Activated CD4-positive, alpha-beta T cell treated with anti-CD3 and anti-CD28 coated beads, Interleukin-2, amount 10 ng/mL, durations not matched to agents 7 days and 5 days (primary cell): ENCODE measurements around the gene KIAA2012. TPM values are rescaled to one million over a fixed set of nuclear protein-coding genes. Genes with fewer than 3 reads are reported as not detected.

Experiments used
- CTCF ChIA-PET: fragments of 350-600 bp; sonication (Branson Sonifier 250); formaldehyde crosslinking; loops from one replicate; lab custom pipeline; 2021; ENCODE audit warnings: antibody characterized with exemption; lab: Charles Lee
- POLR2A ChIA-PET: fragments of 350-600 bp; sonication (Branson Sonifier 250); formaldehyde crosslinking; loops from one replicate; lab custom pipeline; 2021; ENCODE audit warnings: antibody characterized with exemption; lab: Charles Lee
- DNase-seq: peaks from one replicate; pipeline ENCODE4 v3.0.0-alpha.2; 2020
- H3K27ac Mint-ChIP-seq: one replicate; pipeline ENCODE4 v1.8.0; 2021; ENCODE audit warnings: mild to moderate bottlenecking, moderate library complexity, mixed read lengths
- H3K27me3 Mint-ChIP-seq: one replicate; pipeline ENCODE4 v1.8.0; 2021; ENCODE audit warnings: mixed read lengths
- H3K36me3 Mint-ChIP-seq: one replicate; pipeline ENCODE4 v1.8.0; 2021; ENCODE audit warnings: low read depth, mixed read lengths
- H3K4me1 Mint-ChIP-seq: one replicate; pipeline ENCODE4 v1.8.0; 2021; ENCODE audit warnings: mixed read lengths
- H3K4me3 Mint-ChIP-seq: one replicate; pipeline ENCODE4 v1.8.0; 2021; ENCODE audit warnings: mild to moderate bottlenecking, moderate library complexity, mixed read lengths
- H3K9me3 Mint-ChIP-seq: one replicate; pipeline ENCODE4 v1.8.0; 2021; ENCODE audit warnings: mixed read lengths
- total RNA-seq, 2 experiments: library from RNA; stranded (reverse); gene quantifications; one replicate each; pipeline ENCODE4 v1.2.3, GENCODE V29; 2021

The KIAA2012 gene
- total RNA-seq, 2 experiments from 2014 or later: not detected

DNA sequence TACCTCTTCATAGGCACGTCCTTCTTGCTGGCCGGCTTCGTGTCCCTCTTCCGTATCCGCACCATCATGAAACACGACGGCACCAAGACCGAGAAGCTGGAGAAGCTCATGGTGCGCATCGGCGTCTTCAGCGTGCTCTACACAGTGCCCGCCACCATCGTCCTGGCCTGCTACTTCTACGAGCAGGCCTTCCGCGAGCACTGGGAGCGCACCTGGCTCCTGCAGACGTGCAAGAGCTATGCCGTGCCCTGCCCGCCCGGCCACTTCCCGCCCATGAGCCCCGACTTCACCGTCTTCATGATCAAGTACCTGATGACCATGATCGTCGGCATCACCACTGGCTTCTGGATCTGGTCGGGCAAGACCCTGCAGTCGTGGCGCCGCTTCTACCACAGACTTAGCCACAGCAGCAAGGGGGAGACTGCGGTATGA is 37.1 kb upstream of the KIAA2012 start:
- H3K9me3 Mint-ChIP-seq: no peaks in the 10 kb centered on the region
- ChIA-PET CTCF (no interaction called here), POLR2A (no interaction called here)
- H3K4me3 Mint-ChIP-seq: no peak overlapping the region
- H3K4me1 Mint-ChIP-seq: peaks cover 19% of the 10 kb centered on the region
- no peak overlapping the region for H3K27ac Mint-ChIP-seq
- peaks cover 51% of the 10 kb centered on the region for H3K27me3 Mint-ChIP-seq
- DNase-seq: no peak
- H3K36me3 Mint-ChIP-seq: no peaks in the 10 kb centered on the region

DNA sequence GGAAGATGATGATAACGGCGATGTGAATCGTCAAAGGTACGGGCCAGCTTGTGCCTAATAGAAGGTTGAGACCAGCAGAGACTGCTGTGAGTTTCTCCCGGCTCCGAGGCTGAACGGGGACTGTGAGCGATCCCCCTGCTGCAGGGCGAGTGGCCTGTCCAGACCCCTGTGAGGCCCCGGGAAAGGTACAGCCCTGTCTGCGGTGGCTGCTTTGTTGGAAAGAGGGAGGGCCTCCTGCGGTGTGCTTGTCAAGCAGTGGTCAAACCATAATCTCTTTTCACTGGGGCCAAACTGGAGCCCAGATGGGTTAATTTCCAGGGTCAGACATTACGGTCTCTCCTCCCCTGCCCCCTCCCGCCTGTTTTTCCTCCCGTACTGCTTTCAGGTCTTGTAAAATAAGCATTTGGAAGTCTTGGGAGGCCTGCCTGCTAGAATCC is 36.4 kb upstream of the KIAA2012 start:
- Mint-ChIP-seq H3K9me3 (no peaks in the 10 kb centered on the region), H3K4me1 (peaks cover 19% of the 10 kb centered on the region), H3K27me3 (peaks cover 47% of the 10 kb centered on the region), H3K27ac (no peak overlapping the region), H3K4me3 (no peak overlapping the region), H3K36me3 (no peaks in the 10 kb centered on the region)
- ChIA-PET CTCF (no interaction called here), POLR2A (no interaction called here)
- no peak for DNase-seq

DNA sequence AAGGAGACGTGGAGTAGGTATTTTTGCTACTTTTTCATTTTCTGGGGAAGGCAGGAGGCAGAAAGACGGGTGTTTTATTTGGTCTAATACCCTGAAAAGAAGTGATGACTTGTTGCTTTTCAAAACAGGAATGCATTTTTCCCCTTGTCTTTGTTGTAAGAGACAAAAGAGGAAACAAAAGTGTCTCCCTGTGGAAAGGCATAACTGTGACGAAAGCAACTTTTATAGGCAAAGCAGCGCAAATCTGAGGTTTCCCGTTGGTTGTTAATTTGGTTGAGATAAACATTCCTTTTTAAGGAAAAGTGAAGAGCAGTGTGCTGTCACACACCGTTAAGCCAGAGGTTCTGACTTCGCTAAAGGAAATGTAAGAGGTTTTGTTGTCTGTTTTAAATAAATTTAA is 36.0 kb upstream of the KIAA2012 start:
- no peak overlapping the region for H3K27ac Mint-ChIP-seq
- POLR2A ChIA-PET: no interaction called here
- no peaks in the 10 kb centered on the region for H3K36me3 Mint-ChIP-seq
- no peak for DNase-seq
- no peaks in the 10 kb centered on the region for H3K9me3 Mint-ChIP-seq
- CTCF ChIA-PET: no interaction called here
- peaks cover 43% of the 10 kb centered on the region for H3K27me3 Mint-ChIP-seq
- H3K4me1 Mint-ChIP-seq: peaks cover 17% of the 10 kb centered on the region
- no peak overlapping the region for H3K4me3 Mint-ChIP-seq

DNA sequence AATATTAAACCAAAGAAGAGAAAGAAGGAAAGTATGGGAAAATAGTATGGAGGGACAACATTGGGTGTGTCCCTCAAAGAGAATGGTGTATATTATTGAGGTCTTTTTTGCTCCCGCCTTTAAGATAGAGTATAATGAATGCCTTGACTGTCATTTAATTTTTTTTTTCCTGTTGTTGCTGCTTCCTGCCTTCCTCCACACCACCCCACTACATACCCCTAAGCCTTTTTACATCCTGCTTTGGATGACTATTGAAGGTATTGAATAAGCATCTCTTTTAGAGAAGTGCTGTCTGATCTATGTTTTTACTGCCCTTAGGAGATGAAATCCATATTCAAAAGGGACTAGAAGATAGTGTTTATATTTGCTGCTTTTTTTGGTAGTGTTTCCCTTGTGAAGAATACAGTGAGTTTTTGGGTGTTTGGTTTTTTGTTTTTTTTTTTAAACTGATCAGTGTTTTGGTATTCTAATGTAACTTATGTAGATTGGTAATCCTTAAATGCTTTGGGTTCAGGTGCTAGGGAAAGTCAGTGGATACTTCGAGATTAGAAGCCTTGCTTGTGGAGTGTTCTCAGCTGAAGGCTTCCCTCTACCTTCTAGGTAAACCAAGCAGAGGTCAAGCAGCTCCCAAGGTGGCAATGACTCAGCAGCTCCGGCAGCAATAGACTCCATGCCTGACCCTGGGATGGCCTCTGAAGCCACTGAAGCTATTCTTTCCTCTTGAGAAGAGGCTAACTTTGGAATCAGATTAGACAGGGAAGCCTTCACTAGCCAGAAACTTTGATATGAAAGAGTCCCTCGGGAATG is 34.4 kb upstream of the KIAA2012 start:
- peaks cover 36% of the 10 kb centered on the region for H3K27me3 Mint-ChIP-seq
- no peaks in the 10 kb centered on the region for H3K9me3 Mint-ChIP-seq
- DNase-seq: no peak
- H3K27ac Mint-ChIP-seq: no peak overlapping the region
- no peaks in the 10 kb centered on the region for H3K36me3 Mint-ChIP-seq
- no peak overlapping the region for H3K4me3 Mint-ChIP-seq
- peaks cover 10% of the 10 kb centered on the region for H3K4me1 Mint-ChIP-seq
- POLR2A ChIA-PET: no interaction called here
- CTCF ChIA-PET: no interaction called here

GRCh38 chr2:202039278-202040078 is 33.6 kb upstream of the KIAA2012 start:
- peaks cover 39% of the 10 kb centered on the region for H3K27me3 Mint-ChIP-seq
- ChIA-PET POLR2A (no interaction called here), CTCF (no interaction called here)
- peak overlapping the region; percentile 14 for H3K4me3 Mint-ChIP-seq
- no peaks in the 10 kb centered on the region for H3K9me3 Mint-ChIP-seq
- no peak overlapping the region for H3K27ac Mint-ChIP-seq
- no peaks in the 10 kb centered on the region for H3K36me3 Mint-ChIP-seq
- DNase-seq: peak; percentile 9
- H3K4me1 Mint-ChIP-seq: peaks cover 10% of the 10 kb centered on the region

DNA sequence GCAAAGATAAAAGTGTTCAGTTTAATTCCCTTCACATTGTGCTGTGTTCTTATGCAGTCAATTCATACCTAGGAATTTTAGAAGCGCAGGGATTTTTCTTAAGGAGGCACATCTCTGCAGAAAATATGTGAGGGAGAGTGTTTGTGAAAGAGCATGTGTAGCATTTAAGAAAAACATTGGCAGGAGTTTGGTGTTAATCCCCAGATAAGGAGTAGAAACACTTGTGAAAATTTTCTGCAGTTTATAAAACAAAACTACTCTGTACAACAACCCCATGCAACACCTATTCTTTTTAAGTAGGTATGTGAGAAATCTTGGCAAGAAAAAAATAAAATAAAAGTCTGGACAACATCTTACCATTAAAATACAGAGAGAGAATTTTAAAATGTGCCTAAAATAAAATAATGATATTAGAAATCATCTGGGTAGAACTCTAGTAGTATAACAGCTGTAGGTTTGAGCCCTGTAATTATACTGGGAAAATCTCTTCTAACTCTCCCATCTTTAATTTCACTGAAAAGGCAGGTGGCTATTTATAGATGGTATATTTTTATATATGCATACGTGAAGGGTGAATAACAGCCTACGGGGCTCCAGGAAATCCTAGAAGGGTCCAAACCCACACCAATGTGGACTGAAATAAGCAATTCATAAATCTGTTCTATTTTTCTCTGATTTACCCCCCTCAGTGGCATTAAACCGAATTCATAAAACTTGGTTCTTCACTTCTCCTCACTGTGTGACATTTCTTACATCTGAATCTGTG is 32.8 kb upstream of the KIAA2012 start:
- DNase-seq: no peak
- ChIA-PET CTCF (no interaction called here), POLR2A (no interaction called here)
- H3K27ac Mint-ChIP-seq: no peak overlapping the region
- H3K9me3 Mint-ChIP-seq: no peaks in the 10 kb centered on the region
- peaks cover 6% of the 10 kb centered on the region for H3K4me1 Mint-ChIP-seq
- peaks cover 42% of the 10 kb centered on the region for H3K27me3 Mint-ChIP-seq
- H3K36me3 Mint-ChIP-seq: no peaks in the 10 kb centered on the region
- H3K4me3 Mint-ChIP-seq: no peak overlapping the region

- POLR2A ChIA-PET: no interaction called here
- Mint-ChIP-seq H3K27me3 (peaks cover 45% of the 10 kb centered on the region), H3K4me3 (no peak overlapping the region), H3K4me1 (peaks cover 6% of the 10 kb centered on the region), H3K9me3 (no peaks in the 10 kb centered on the region), H3K36me3 (no peaks in the 10 kb centered on the region), H3K27ac (no peak overlapping the region)
- CTCF ChIA-PET: interaction anchor here (1.2 kb wide), 1 partner anchor 25 kb away, joined by 3 read pairs; no protein-coding TSS in a partner anchor
- DNase-seq: no peak
These were observed 30.6 kb upstream of the KIAA2012 start for GRCh38 chr2:202042444-202042843.

GRCh38 chr2:202043475-202043874 is 29.6 kb upstream of the KIAA2012 start:
- Mint-ChIP-seq H3K9me3 (no peaks in the 10 kb centered on the region), H3K4me3 (no peak overlapping the region), H3K4me1 (peaks cover 6% of the 10 kb centered on the region), H3K27ac (no peak overlapping the region), H3K36me3 (no peaks in the 10 kb centered on the region), H3K27me3 (peaks cover 38% of the 10 kb centered on the region)
- CTCF ChIA-PET: interaction anchor here (1.2 kb wide), 1 partner anchor 24 kb away, joined by 3 read pairs; no protein-coding TSS in a partner anchor
- POLR2A ChIA-PET: no interaction called here
- no peak for DNase-seq

DNA sequence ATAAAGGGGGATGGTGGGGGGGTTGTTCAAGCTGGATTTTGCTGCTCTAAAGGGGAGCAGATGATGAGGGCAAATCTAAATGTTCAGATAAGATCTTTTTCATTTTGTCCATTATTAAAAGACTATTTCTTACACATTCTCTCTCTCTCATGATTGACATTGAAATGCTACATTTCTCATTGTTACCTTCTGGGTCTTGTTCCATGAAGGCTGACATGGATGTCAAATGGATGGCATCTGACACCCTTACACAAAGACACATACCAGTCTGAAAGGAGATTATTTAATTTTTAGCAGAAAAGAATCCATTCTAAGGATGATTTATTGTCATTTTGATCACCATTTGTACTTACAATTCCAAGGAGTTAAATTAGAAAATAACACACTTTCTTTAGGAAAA is 28.3 kb upstream of the KIAA2012 start:
- Mint-ChIP-seq H3K36me3 (no peaks in the 10 kb centered on the region), H3K4me3 (no peak overlapping the region), H3K27ac (no peak overlapping the region), H3K27me3 (peaks cover 30% of the 10 kb centered on the region), H3K4me1 (peaks cover under 1% of the 10 kb centered on the region), H3K9me3 (no peaks in the 10 kb centered on the region)
- CTCF ChIA-PET: no interaction called here
- POLR2A ChIA-PET: no interaction called here
- DNase-seq: no peak

DNA sequence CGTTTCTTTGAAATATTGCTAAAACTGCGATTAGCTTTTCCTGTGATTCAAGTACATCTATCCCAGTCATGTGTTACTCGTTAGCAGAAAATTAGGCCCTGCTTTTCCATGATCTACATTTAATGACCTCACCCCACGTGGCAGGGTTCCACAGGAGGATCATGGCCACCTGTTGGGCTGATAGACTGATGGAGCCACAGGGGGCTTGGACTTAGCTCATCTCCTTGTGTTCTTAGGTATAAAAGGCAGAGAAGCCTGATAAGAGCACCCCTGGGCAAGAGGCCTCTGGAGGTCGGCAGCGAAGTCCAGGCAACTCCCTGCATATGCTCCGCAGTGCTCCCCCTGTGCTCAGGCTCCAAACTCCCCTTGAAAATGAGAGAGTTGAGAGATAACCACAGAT is 26.5 kb upstream of the KIAA2012 start:
- no peaks in the 10 kb centered on the region for H3K36me3 Mint-ChIP-seq
- peaks cover 32% of the 10 kb centered on the region for H3K27me3 Mint-ChIP-seq
- H3K9me3 Mint-ChIP-seq: no peaks in the 10 kb centered on the region
- H3K4me1 Mint-ChIP-seq: no peaks in the 10 kb centered on the region
- no peak for DNase-seq
- no peak overlapping the region for H3K4me3 Mint-ChIP-seq
- ChIA-PET CTCF (interaction anchor here (0.6 to 1.2 kb wide), 2 partner anchors 33 to 1094 kb away, joined by 3 read pairs; no protein-coding TSS in a partner anchor), POLR2A (no interaction called here)
- H3K27ac Mint-ChIP-seq: no peak overlapping the region

- Mint-ChIP-seq H3K36me3 (no peaks in the 10 kb centered on the region), H3K4me3 (no peak overlapping the region), H3K27ac (no peak overlapping the region), H3K27me3 (peaks cover 37% of the 10 kb centered on the region), H3K9me3 (no peaks in the 10 kb centered on the region), H3K4me1 (no peaks in the 10 kb centered on the region)
- ChIA-PET CTCF (no interaction called here), POLR2A (no interaction called here)
- no peak for DNase-seq
These were observed 23.8 kb upstream of the KIAA2012 start for GRCh38 chr2:202049092-202049728.

DNA sequence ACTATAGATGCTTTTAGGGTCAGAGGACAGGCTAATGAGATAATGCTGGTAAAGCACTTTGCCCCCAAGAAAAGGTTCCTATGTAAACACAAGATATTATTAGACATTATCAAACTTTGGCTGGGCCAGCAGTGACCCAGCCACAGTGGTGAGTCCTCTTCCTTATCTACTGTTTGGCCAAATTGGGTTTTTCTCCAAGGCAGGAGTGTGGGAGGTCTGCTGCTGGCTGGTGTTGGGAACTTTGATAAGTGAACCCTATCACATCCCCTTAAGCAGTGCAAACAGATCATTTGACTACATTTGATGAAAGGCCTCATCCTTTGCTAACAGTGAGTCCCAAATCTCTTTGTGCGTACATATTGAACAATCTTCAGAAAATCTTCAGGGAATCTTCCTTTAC is 23.2 kb upstream of the KIAA2012 start:
- Mint-ChIP-seq H3K4me3 (no peak overlapping the region), H3K36me3 (no peaks in the 10 kb centered on the region), H3K27ac (no peak overlapping the region), H3K4me1 (no peaks in the 10 kb centered on the region), H3K9me3 (no peaks in the 10 kb centered on the region), H3K27me3 (peaks cover 35% of the 10 kb centered on the region)
- DNase-seq: no peak
- CTCF ChIA-PET: no interaction called here
- POLR2A ChIA-PET: no interaction called here
